ENCODE data around the gene DLST. TPM values are rescaled to one million over a fixed set of nuclear protein-coding genes. Genes with fewer than 3 reads are reported as not detected.
A peak's percentile ranks its signal among the peaks of the same experiment; 100 is the strongest.

DLST gene
- total RNA-seq, 1 donor from 2014 or later: 90.4 TPM

GRCh38 chr14:74843653-74844052, 38.1 kb upstream of the DLST start:
- ATAC-seq (ENCODE audit: low read depth) (no peak), DNase-seq (no peak)
- Mint-ChIP-seq H3K36me3 (ENCODE audit: low read depth) (no peaks in the 10 kb centered on the region), H3K4me1 (peaks cover 37% of the 10 kb centered on the region), H3K4me3 (no peak overlapping the region), H3K27ac (peak overlapping the region; percentile 7), H3K27me3 (no peaks in the 10 kb centered on the region), H3K9me3 (no peaks in the 10 kb centered on the region)
- TF ChIP-seq CTCF (IDR thresholded peaks at IDR 0.05): no peak
- ChIA-PET POLR2A (no interaction called here), CTCF (interaction anchor here (1.1 to 2.0 kb wide), 2 partner anchors 18 to 61 kb away, joined by 4 to 14 read pairs; no protein-coding TSS in a partner anchor)
- intact Hi-C loops (cut with micrococcal nuclease): loop anchor here (5.0 kb wide), 1 partner anchor 81 kb away; the partner anchor contains the start of gene YLPM1

DNA sequence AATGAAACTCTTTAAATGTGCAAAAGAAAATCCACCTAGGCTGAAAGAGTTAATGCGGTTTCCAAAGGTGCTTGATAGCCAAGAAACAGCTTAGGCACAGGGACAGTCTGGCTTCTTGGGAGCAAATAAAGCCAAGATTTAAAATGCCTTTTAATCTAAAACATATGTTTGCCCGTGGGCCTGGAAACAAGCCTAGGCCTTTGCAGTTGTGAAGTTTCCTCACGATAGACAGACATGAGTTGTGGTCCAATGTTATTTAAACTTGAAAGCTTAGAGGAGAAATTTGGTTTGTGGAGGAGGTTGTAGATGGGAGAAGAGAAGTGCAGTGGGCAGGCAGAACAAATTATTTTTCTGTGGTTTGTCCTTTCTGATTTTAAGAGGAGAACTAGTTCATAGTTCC, 35.5 kb upstream of the DLST start:
- CTCF ChIA-PET: interaction anchor here (3.3 kb wide), 1 partner anchor 15 kb away, joined by 8 read pairs; no protein-coding TSS in a partner anchor
- no peaks in the 10 kb centered on the region for H3K27me3 Mint-ChIP-seq
- peaks cover 18% of the 10 kb centered on the region for H3K4me1 Mint-ChIP-seq
- no peak overlapping the region for H3K4me3 Mint-ChIP-seq
- H3K27ac Mint-ChIP-seq: no peak overlapping the region
- intact Hi-C loops (cut with micrococcal nuclease): no loop called here
- POLR2A ChIA-PET: interaction anchor here (0.5 to 1.2 kb wide), 2 partner anchors 10 to 1028 kb away, joined by 3 to 4 read pairs; no protein-coding TSS in a partner anchor
- DNase-seq (no peak), ATAC-seq (ENCODE audit: low read depth) (no peak)
- no peaks in the 10 kb centered on the region for H3K36me3 Mint-ChIP-seq (ENCODE audit: low read depth)
- TF ChIP-seq CTCF (IDR thresholded peaks at IDR 0.05): no peak
- H3K9me3 Mint-ChIP-seq: no peaks in the 10 kb centered on the region

GRCh38 chr14:74846968-74847665, 34.6 kb upstream of the DLST start:
- Mint-ChIP-seq H3K36me3 (ENCODE audit: low read depth) (no peaks in the 10 kb centered on the region), H3K27ac (no peak overlapping the region), H3K9me3 (no peaks in the 10 kb centered on the region), H3K27me3 (no peaks in the 10 kb centered on the region), H3K4me1 (peaks cover 9% of the 10 kb centered on the region), H3K4me3 (no peak overlapping the region)
- ATAC-seq (ENCODE audit: low read depth) (no peak), DNase-seq (no peak)
- ChIA-PET POLR2A (interaction anchor here (0.5 kb wide), 1 partner anchor 1029 kb away, joined by 4 read pairs; no protein-coding TSS in a partner anchor), CTCF (interaction anchor here (3.3 kb wide), 1 partner anchor 14 kb away, joined by 8 read pairs; no protein-coding TSS in a partner anchor)
- intact Hi-C loops (cut with micrococcal nuclease): no loop called here
- no peak for TF ChIP-seq CTCF (IDR thresholded peaks at IDR 0.05)

DNA sequence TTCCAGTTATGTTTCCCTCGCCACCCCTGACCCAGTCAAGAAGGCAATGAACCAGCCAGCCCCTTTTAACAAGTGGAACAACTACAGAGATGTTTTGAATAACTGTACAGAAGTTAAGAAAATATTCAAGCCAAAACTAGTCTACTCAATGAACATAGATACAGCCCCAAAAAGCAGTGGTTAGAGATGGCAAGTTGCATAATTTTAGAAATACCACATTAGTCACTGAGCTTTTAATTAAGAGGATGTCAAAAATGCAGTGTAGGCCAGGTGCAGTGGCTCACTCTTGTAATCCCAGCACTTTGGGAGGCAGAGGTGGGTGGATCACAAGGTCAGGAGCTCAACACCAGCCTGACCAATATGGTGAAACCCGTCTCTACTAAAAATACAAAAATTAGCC, 32.9 kb upstream of the DLST start:
- DNase-seq (no peak), ATAC-seq (ENCODE audit: low read depth) (no peak)
- peaks cover 16% of the 10 kb centered on the region for H3K4me1 Mint-ChIP-seq
- TF ChIP-seq CTCF (IDR thresholded peaks at IDR 0.05): no peak
- ChIA-PET CTCF (interaction anchor here (1.1 to 4.9 kb wide), 4 partner anchors 12 to 59 kb away, joined by 3 to 38 read pairs (median 4); no protein-coding TSS in a partner anchor), POLR2A (no interaction called here)
- H3K9me3 Mint-ChIP-seq: no peaks in the 10 kb centered on the region
- no peaks in the 10 kb centered on the region for H3K36me3 Mint-ChIP-seq (ENCODE audit: low read depth)
- no peak overlapping the region for H3K27ac Mint-ChIP-seq
- intact Hi-C loops (cut with micrococcal nuclease): no loop called here
- H3K27me3 Mint-ChIP-seq: no peaks in the 10 kb centered on the region
- no peak overlapping the region for H3K4me3 Mint-ChIP-seq

- Mint-ChIP-seq H3K4me1 (peaks cover 26% of the 10 kb centered on the region), H3K36me3 (ENCODE audit: low read depth) (peaks cover 3% of the 10 kb centered on the region), H3K27ac (no peak overlapping the region), H3K27me3 (no peaks in the 10 kb centered on the region), H3K4me3 (no peak overlapping the region), H3K9me3 (no peaks in the 10 kb centered on the region)
- no peak for TF ChIP-seq CTCF (IDR thresholded peaks at IDR 0.05)
- ChIA-PET POLR2A (interaction anchor here (0.6 kb wide), 1 partner anchor 69 kb away, joined by 3 read pairs; no protein-coding TSS in a partner anchor), CTCF (interaction anchor here (1.3 to 2.3 kb wide), 2 partner anchors 10 to 53 kb away, joined by 4 to 12 read pairs; no protein-coding TSS in a partner anchor)
- no peak for DNase-seq
- peak; percentile 34 for ATAC-seq (ENCODE audit: low read depth)
- intact Hi-C loops (cut with micrococcal nuclease): no loop called here
Measured at GRCh38 chr14:74852922-74853530, 28.7 kb upstream of the DLST start.

Measured in activated B cell treated with CpG ODN at 0.5 μM for 24 hours (primary cell).